Measurements from ENCODE around the gene DISP2.

- TF ChIP-seq CTCF (conservative IDR thresholded peaks at IDR 0.05; ENCODE audit: low read length) (no peak), EZH2phosphoT487 (IDR thresholded peaks at IDR 0.05; ENCODE audit: borderline replicate concordance) (no peak)
Measured at GRCh38 chr15:40366457-40367370, 8.7 kb downstream of the DISP2 start.
